Measurements from ENCODE around the gene ERV3-1. TPM values are rescaled to one million over a fixed set of nuclear protein-coding genes. Genes with fewer than 3 reads are reported as not detected.
"Not testable (repeated sequence)": the region's sequence is repeated elsewhere in the genome, so short reads cannot be mapped to it uniquely, and the experiment has no call there.

The ERV3-1 gene
- total RNA-seq, 1 donor from 2014 or later = 29.5 TPM

GRCh38 chr7:64951250-64951848 is 55.1 kb downstream of the ERV3-1 start:
- no peak for DNase-seq (ENCODE audit: extremely low spot score in 2 of 2)
- H3K4me1 ChIP-seq = peaks cover 12% of the 10 kb centered on the region
- TF ChIP-seq POLR2AphosphoS5 (IDR thresholded peaks at IDR 0.05; ENCODE audit: insufficient read depth in 1 of 2, low read depth in 1 of 2) = no peak
- peak; percentile 49 to 90 (median 54) for TF ChIP-seq CTCF (IDR thresholded peaks at IDR 0.05)
- intact Hi-C loops (cut with DNase I) = no loop called here
- peaks cover 4% of the 10 kb centered on the region for H3K27me3 ChIP-seq
- no peaks in the 10 kb centered on the region for H3K36me3 ChIP-seq
- H3K4me3 ChIP-seq = no peak overlapping the region
- no peak overlapping the region for H3K27ac ChIP-seq
- no peaks in the 10 kb centered on the region for H3K9me3 ChIP-seq

- H3K27ac ChIP-seq = not testable (repeated sequence)
Measured at GRCh38 chr7:64950673-64951072, 55.8 kb downstream of the ERV3-1 start.

GRCh38 chr7:64948774-64949173 is 57.7 kb downstream of the ERV3-1 start:
- H3K36me3 ChIP-seq; intact Hi-C loops (cut with DNase I); H3K4me3 ChIP-seq; H3K27ac ChIP-seq; DNase-seq (ENCODE audit: extremely low spot score in 2 of 2); H3K27me3 ChIP-seq; H3K9me3 ChIP-seq: not testable (repeated sequence)
- peaks cover 12% of the 10 kb centered on the region for H3K4me1 ChIP-seq

More at GRCh38 chr7:64950673-64951072, 55.8 kb downstream of the ERV3-1 start:
- intact Hi-C loops (cut with DNase I); H3K9me3 ChIP-seq; DNase-seq (ENCODE audit: extremely low spot score in 2 of 2); H3K27me3 ChIP-seq; H3K36me3 ChIP-seq; H3K4me3 ChIP-seq: not testable (repeated sequence)
- peaks cover 12% of the 10 kb centered on the region for H3K4me1 ChIP-seq

- Histone ChIP-seq H3K4me1 (peaks cover 12% of the 10 kb centered on the region), H3K9me3 (no peaks in the 10 kb centered on the region), H3K4me3 (peak overlapping the region; percentile 37), H3K27ac (peak overlapping the region; percentile 46), H3K36me3 (no peaks in the 10 kb centered on the region), H3K27me3 (peaks cover 4% of the 10 kb centered on the region)
- TF ChIP-seq POLR2A (IDR thresholded peaks at IDR 0.05) (no peak), POLR2AphosphoS5 (IDR thresholded peaks at IDR 0.05; ENCODE audit: insufficient read depth in 1 of 2, low read depth in 1 of 2) (no peak), CTCF (IDR thresholded peaks at IDR 0.05) (no peak)
- intact Hi-C loops (cut with DNase I) = no loop called here
- DNase-seq (ENCODE audit: extremely low spot score in 2 of 2) = no peak
Measured at GRCh38 chr7:64947252-64948000, 59.1 kb downstream of the ERV3-1 start.

GRCh38 chr7:64946772-64947171 is 59.7 kb downstream of the ERV3-1 start:
- H3K4me3 ChIP-seq = peak overlapping the region in 1 of 2 donors; percentile 37
- TF ChIP-seq POLR2A (IDR thresholded peaks at IDR 0.05) = no peak
- TF ChIP-seq POLR2AphosphoS5 (IDR thresholded peaks at IDR 0.05; ENCODE audit: insufficient read depth in 1 of 2, low read depth in 1 of 2) = no peak
- TF ChIP-seq CTCF (IDR thresholded peaks at IDR 0.05) = no peak
- peaks cover 12% of the 10 kb centered on the region for H3K4me1 ChIP-seq
- peaks cover 4% of the 10 kb centered on the region for H3K27me3 ChIP-seq
- intact Hi-C loops (cut with DNase I) = no loop called here
- H3K36me3 ChIP-seq = no peaks in the 10 kb centered on the region
- H3K27ac ChIP-seq = no peak overlapping the region
- no peaks in the 10 kb centered on the region for H3K9me3 ChIP-seq
- DNase-seq (ENCODE audit: extremely low spot score in 2 of 2) = no peak

- no peak overlapping the region for H3K4me3 ChIP-seq
- H3K27ac ChIP-seq = no peak overlapping the region
- H3K9me3 ChIP-seq = no peaks in the 10 kb centered on the region
- peaks cover 12% of the 10 kb centered on the region for H3K4me1 ChIP-seq
- intact Hi-C loops (cut with DNase I) = no loop called here
- peaks cover 4% of the 10 kb centered on the region for H3K27me3 ChIP-seq
- no peak for DNase-seq (ENCODE audit: extremely low spot score in 2 of 2)
- no peaks in the 10 kb centered on the region for H3K36me3 ChIP-seq
- TF ChIP-seq POLR2A (IDR thresholded peaks at IDR 0.05) (no peak), POLR2AphosphoS5 (IDR thresholded peaks at IDR 0.05; ENCODE audit: insufficient read depth in 1 of 2, low read depth in 1 of 2) (no peak), CTCF (IDR thresholded peaks at IDR 0.05) (no peak)
Measured at GRCh38 chr7:64945503-64946175, 60.8 kb downstream of the ERV3-1 start.

GRCh38 chr7:64944667-64945502 is 61.6 kb downstream of the ERV3-1 start:
- DNase-seq (ENCODE audit: extremely low spot score in 2 of 2); H3K4me3 ChIP-seq; H3K27ac ChIP-seq; H3K27me3 ChIP-seq; intact Hi-C loops (cut with DNase I); H3K36me3 ChIP-seq; H3K9me3 ChIP-seq: not testable (repeated sequence)
- peaks cover 12% of the 10 kb centered on the region for H3K4me1 ChIP-seq

Measured in vagina (tissue), 2 donors.